ENCODE measurements around the gene ARHGAP44.

GRCh38 chr17:13035420-13035819 lies 246.1 kb downstream of the ARHGAP44 start:
- TF ChIP-seq EZH2 (IDR thresholded peaks at IDR 0.05; ENCODE audit: borderline replicate concordance, low read depth, low read length, severe bottlenecking) = no peak
- TF ChIP-seq, protein P1, sequence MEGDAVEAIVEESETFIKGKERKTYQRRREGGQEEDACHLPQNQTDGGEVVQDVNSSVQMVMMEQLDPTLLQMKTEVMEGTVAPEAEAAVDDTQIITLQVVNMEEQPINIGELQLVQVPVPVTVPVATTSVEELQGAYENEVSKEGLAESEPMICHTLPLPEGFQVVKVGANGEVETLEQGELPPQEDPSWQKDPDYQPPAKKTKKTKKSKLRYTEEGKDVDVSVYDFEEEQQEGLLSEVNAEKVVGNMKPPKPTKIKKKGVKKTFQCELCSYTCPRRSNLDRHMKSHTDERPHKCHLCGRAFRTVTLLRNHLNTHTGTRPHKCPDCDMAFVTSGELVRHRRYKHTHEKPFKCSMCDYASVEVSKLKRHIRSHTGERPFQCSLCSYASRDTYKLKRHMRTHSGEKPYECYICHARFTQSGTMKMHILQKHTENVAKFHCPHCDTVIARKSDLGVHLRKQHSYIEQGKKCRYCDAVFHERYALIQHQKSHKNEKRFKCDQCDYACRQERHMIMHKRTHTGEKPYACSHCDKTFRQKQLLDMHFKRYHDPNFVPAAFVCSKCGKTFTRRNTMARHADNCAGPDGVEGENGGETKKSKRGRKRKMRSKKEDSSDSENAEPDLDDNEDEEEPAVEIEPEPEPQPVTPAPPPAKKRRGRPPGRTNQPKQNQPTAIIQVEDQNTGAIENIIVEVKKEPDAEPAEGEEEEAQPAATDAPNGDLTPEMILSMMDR (IDR thresholded peaks at IDR 0.05; ENCODE audit: borderline replicate concordance, extremely low read depth, low read length, poor library complexity, severe bottlenecking) = no peak
